ENCODE measurements around the gene SPI1.

Gene SPI1

GRCh38 chr11:47378010-47378835 lies at the start of gene SPI1:
Gene SPI1, minus strand, starts transcription at chr11:47378547. Its CDS starts 194 bp downstream, at chr11:47378353.
- H3K4me3 ChIP-seq (ENCODE audit: low read depth, low read length), result no peak within 1 kb of the TSS

GRCh38 chr11:47426062-47426956 lies 48.0 kb upstream of the SPI1 start, which contains the start of gene PSMC3:
Gene PSMC3, minus strand, starts transcription at chr11:47426439. Its CDS starts 160 bp downstream, at chr11:47426279.
- H3K4me3 ChIP-seq (ENCODE audit: low read depth, low read length), result peak within 1 kb of the TSS; percentile 86

- H3K4me3 ChIP-seq (ENCODE audit: low read depth, low read length), result peak overlapping the region; percentile 86
These were observed 47.3 kb upstream of the SPI1 start for GRCh38 chr11:47425611-47426010.

GRCh38 chr11:47418454-47419259 lies 40.3 kb upstream of the SPI1 start:
- H3K4me3 ChIP-seq (ENCODE audit: low read depth, low read length), result no peak overlapping the region

- no peak overlapping the region for H3K4me3 ChIP-seq (ENCODE audit: low read depth, low read length)
These were observed 39.4 kb upstream of the SPI1 start for GRCh38 chr11:47417712-47418111.

GRCh38 chr11:47415949-47416472 lies 37.7 kb upstream of the SPI1 start:
- no peak overlapping the region for H3K4me3 ChIP-seq (ENCODE audit: low read depth, low read length)

GRCh38 chr11:47415091-47415854 lies 36.9 kb upstream of the SPI1 start:
- H3K4me3 ChIP-seq (ENCODE audit: low read depth, low read length), result no peak overlapping the region

GRCh38 chr11:47414685-47415070 lies 36.3 kb upstream of the SPI1 start:
- no peak overlapping the region for H3K4me3 ChIP-seq (ENCODE audit: low read depth, low read length)

GRCh38 chr11:47413908-47414684 lies 35.7 kb upstream of the SPI1 start:
- H3K4me3 ChIP-seq (ENCODE audit: low read depth, low read length), result no peak overlapping the region

- H3K4me3 ChIP-seq (ENCODE audit: low read depth, low read length), result no peak overlapping the region
These were observed 35.0 kb upstream of the SPI1 start for GRCh38 chr11:47413351-47413750.

- H3K4me3 ChIP-seq (ENCODE audit: low read depth, low read length), result no peak overlapping the region
These were observed 33.8 kb upstream of the SPI1 start for GRCh38 chr11:47411884-47412746.

GRCh38 chr11:47410370-47411264 lies 32.3 kb upstream of the SPI1 start:
- H3K4me3 ChIP-seq (ENCODE audit: low read depth, low read length), result no peak overlapping the region

- H3K4me3 ChIP-seq (ENCODE audit: low read depth, low read length), result peak overlapping the region; percentile 74
These were observed 31.4 kb upstream of the SPI1 start for GRCh38 chr11:47409440-47410369.

- H3K4me3 ChIP-seq (ENCODE audit: low read depth, low read length), result peak overlapping the region; percentile 74
These were observed 30.5 kb upstream of the SPI1 start for GRCh38 chr11:47408598-47409439.
